ENCODE results near the gene RFC4.

- no peak for TF ChIP-seq CTCF (IDR thresholded peaks at IDR 0.05)
- TF ChIP-seq POLR2A (IDR thresholded peaks at IDR 0.05; ENCODE audit: low read depth), result no peak
- no peak for TF ChIP-seq EP300 (IDR thresholded peaks at IDR 0.05)
- TF ChIP-seq POLR2AphosphoS5 (IDR thresholded peaks at IDR 0.05), result no peak
These were observed 22.1 kb upstream of the RFC4 start for GRCh38 chr3:186828340-186828739.

Measured in esophagus muscularis mucosa (tissue), 4 donors.